HEK293T (cell line): ENCODE measurements around the gene KCMF1.

ENCODE experiments used
- SP1 ChIP-seq: fragments of 450-650 bp; IDR thresholded peaks from 2 replicates; pipeline ENCODE4 v1.6.1; 2017
- SUZ12 ChIP-seq: fragments of 450-650 bp; IDR thresholded peaks from 2 replicates; pipeline ENCODE4 v1.6.1; 2016; ENCODE audit warnings: mild to moderate bottlenecking
- ZNF384 ChIP-seq: fragments of 450-650 bp; IDR thresholded peaks from 2 replicates; pipeline ENCODE4 v1.6.1; 2016

DNA sequence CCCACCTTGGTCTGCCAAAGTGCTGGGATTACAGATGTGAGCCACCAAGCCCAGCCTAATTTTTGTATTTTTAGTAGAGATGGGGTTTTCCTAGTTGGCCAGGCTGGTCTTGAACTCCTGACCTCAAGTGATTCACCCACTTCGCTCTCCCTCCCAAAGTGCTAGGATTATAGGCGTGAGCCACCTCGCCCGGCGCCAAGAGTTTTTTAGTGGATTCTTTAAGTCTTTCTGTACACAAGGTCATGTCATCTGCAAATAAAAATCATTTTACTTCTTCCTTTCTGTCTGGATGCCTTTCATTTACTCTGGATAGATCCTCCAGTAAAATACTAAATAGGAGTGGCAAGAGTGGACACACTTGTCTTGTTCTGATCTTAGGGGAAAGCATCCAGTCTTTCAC, 61.7 kb downstream of the KCMF1 start:
- TF ChIP-seq SUZ12 (no peak), ZNF384 (no peak), SP1 (no peak)
